PFSK-1 (cell line): ENCODE data around the gene SERPINF2.

Source experiments
- FOXP2 ChIP-seq: optimal IDR thresholded peaks from 2 replicates; pipeline ENCODE3; 2011; ENCODE audit warnings: borderline replicate concordance, control low read depth, inconsistent platforms; ENCODE audit not compliant: insufficient read depth; ENCODE audit errors: extremely low read length, extremely low read depth
- POLR2AphosphoS5 ChIP-seq: IDR thresholded peaks from 2 replicates; pipeline ENCODE4 v1.6.1; 2012; ENCODE audit warnings: low read depth, mild to moderate bottlenecking, control low read depth, low read length, moderate library complexity
- SIN3A ChIP-seq: IDR thresholded peaks from 2 replicates; pipeline ENCODE4 v1.6.1; 2012; ENCODE audit warnings: mild to moderate bottlenecking, low read length, moderate library complexity, borderline replicate concordance; ENCODE audit not compliant: insufficient read depth
- TAF1 ChIP-seq: IDR thresholded peaks from 2 replicates; pipeline ENCODE4 v1.6.1; 2012; ENCODE audit warnings: low read length, control low read depth, borderline replicate concordance; ENCODE audit not compliant: insufficient read depth
- TF ChIP-seq, protein P1 (sequence below), 2 experiments: IDR thresholded peaks; 2 replicates each; pipeline versions ENCODE4 v1.6.1 to v1.8.0; 2011 to 2012; ENCODE audit warnings: low read depth in 2 of 2, low read length in 2 of 2, control low read depth in 1 of 2, inconsistent platforms in 1 of 2, mild to moderate bottlenecking in 1 of 2, moderate library complexity in 1 of 2; ENCODE audit not compliant: insufficient read depth in 1 of 2

SERPINF2 gene

DNA sequence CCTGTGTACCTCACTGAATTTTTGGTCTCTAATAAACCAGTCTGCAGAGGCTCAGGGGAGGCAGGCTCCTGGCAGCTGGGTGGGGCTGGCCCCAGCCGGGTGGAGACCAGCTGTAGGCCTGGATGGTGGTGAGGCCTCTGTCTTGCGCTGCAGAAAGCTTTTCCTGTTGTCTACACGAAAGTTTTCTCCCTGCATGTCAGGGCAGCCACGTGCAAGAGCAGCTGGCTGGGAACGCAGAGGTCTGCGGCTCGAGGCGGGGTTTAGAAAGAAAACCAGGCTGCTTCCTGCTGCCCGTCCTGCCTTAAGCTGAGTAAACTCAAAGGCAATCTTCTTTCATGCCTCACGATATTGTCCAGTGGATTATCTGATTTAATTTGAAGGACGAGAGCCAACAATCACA is 21.6 kb downstream of the SERPINF2 start:
- TF ChIP-seq FOXP2 (peak; percentile 95), TAF1 (no peak), SIN3A (peak; percentile 97), POLR2AphosphoS5 (no peak)
- TF ChIP-seq, protein P1, sequence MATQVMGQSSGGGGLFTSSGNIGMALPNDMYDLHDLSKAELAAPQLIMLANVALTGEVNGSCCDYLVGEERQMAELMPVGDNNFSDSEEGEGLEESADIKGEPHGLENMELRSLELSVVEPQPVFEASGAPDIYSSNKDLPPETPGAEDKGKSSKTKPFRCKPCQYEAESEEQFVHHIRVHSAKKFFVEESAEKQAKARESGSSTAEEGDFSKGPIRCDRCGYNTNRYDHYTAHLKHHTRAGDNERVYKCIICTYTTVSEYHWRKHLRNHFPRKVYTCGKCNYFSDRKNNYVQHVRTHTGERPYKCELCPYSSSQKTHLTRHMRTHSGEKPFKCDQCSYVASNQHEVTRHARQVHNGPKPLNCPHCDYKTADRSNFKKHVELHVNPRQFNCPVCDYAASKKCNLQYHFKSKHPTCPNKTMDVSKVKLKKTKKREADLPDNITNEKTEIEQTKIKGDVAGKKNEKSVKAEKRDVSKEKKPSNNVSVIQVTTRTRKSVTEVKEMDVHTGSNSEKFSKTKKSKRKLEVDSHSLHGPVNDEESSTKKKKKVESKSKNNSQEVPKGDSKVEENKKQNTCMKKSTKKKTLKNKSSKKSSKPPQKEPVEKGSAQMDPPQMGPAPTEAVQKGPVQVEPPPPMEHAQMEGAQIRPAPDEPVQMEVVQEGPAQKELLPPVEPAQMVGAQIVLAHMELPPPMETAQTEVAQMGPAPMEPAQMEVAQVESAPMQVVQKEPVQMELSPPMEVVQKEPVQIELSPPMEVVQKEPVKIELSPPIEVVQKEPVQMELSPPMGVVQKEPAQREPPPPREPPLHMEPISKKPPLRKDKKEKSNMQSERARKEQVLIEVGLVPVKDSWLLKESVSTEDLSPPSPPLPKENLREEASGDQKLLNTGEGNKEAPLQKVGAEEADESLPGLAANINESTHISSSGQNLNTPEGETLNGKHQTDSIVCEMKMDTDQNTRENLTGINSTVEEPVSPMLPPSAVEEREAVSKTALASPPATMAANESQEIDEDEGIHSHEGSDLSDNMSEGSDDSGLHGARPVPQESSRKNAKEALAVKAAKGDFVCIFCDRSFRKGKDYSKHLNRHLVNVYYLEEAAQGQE (IDR thresholded peaks at IDR 0.05; ENCODE audit: insufficient read depth in 1 of 2, low read depth in 2 of 2, low read length in 2 of 2): no peak

DNA sequence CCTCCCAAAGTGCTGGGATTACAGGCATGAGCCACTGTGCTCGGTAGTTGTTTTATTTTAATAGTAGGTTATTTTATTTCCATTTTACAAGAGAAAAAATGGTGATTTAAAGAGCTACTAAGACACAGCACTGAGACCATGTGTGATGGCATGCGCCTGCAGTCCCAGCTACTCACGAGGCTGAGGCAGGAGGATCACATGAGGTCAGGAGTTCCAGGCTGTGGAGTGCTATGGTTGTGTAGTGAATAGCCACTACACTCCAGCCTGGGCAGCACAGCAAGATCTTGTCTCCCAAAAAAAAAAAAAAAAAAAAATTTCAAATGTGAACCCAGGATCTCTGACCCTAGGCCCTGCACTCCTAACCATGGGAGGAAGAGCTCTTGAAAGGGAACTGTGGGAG is 22.9 kb downstream of the SERPINF2 start:
- no peak for TF ChIP-seq TAF1
- TF ChIP-seq, protein P1 (IDR thresholded peaks at IDR 0.05; ENCODE audit: insufficient read depth in 1 of 2, low read depth in 2 of 2, low read length in 2 of 2): no peak
- TF ChIP-seq FOXP2: no peak
- TF ChIP-seq SIN3A: no peak
- TF ChIP-seq POLR2AphosphoS5: no peak

DNA sequence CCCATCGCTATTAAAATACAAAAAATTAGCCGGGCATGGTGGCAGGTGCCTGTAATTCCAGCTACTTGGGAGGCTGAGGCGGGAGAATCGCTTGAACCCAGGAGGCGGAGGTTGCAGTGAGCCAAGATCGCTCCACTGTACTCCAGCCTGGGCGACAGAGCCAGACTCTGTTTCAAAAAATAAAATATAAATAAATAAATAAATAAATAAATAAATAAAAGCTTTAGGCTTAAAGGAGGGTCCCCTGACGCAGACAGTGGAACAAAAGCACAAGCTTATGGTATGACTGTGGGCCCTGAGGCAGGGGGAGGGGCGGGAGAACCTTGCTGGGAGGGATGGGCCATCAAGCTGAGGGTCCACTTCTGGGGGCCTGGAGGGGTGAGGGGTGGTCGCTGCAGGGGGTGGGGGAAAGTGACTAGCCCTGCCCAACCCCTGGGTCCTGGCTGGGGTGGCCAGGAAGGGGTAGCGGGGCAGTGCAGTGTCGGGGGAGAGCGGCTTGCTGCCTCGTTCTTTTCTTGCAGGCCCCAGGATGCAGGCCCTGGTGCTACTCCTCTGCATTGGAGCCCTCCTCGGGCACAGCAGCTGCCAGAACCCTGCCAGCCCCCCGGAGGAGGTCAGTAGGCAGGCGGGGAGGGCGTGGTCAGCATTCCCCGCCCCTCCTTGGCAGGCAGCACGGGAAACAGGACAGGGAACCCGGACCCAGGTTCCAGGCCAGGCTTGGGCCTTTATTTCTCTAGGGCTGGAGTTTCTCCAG is 23.9 kb downstream of the SERPINF2 start:
- TF ChIP-seq SIN3A: no peak
- no peak for TF ChIP-seq FOXP2
- TF ChIP-seq, protein P1 (IDR thresholded peaks at IDR 0.05; ENCODE audit: insufficient read depth in 1 of 2, low read depth in 2 of 2, low read length in 2 of 2): no peak
- TF ChIP-seq POLR2AphosphoS5: no peak
- no peak for TF ChIP-seq TAF1

DNA sequence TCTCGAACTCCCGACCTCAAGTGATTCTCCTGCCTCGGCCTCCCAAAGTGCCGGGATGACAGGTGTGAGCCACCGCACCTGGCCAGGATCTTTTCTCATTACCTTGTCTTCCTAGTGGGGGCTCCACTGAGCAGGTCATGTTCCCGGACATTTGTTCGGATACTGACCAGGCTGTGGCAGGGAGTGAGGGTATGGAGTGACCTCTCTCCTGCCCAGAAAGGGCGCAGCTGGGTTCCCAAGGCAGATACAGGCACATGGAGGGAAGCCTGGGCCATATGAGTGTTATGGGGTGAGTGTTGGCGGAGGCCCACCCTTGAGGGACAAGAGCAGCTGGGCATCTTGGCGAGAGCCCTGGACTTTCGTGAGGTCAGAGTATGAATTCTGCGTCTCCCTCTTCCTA is 24.7 kb downstream of the SERPINF2 start:
- no peak for TF ChIP-seq SIN3A
- no peak for TF ChIP-seq POLR2AphosphoS5
- TF ChIP-seq, protein P1 (IDR thresholded peaks at IDR 0.05; ENCODE audit: insufficient read depth in 1 of 2, low read depth in 2 of 2, low read length in 2 of 2): no peak
- TF ChIP-seq FOXP2: no peak
- no peak for TF ChIP-seq TAF1
